ENCODE data around the gene MARF1.
A peak's percentile ranks its signal among the peaks of the same experiment; 100 is the strongest.
"Not testable (repeated sequence)": the region's sequence is repeated elsewhere in the genome, so short reads cannot be mapped to it uniquely, and the experiment has no call there.

Gene MARF1

DNA sequence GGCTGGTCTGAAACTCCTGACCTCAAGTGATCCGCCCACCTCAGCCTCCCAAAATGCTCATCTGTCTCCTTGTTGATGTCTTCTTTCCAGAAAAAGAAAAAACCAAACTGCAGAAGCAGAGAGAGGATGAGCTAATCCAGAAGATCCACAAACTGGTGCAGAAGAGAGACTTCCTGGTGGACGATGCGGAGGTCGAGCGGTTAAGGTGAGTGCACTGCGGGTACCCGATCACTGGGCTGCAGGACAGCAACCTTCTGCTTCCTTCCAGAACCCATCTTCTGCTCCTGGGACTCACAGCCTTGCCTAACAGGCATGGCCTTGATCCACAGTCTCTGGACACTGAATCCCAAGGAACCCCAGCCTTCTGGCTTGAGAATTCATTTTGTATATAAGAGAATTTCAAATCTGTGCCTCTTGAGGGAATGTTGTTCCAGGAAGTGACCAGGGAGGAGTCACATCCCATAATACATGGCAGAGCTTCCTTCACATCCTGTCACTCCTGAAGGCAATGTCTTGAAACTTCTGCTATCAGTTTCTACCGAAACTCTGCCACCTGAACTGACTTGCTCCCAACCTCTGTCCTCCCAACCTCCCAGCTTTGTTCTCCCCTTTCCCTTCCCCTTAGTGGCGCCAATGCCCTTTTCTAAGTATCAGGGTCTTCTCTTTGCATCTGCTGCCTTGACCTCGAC, 61.7 kb downstream of the MARF1 start:
- H3K4me3 ChIP-seq (ENCODE audit: low read depth, low read length) = no peak overlapping the region
- DNase-seq (ENCODE audit: low read depth) = no peak

DNA sequence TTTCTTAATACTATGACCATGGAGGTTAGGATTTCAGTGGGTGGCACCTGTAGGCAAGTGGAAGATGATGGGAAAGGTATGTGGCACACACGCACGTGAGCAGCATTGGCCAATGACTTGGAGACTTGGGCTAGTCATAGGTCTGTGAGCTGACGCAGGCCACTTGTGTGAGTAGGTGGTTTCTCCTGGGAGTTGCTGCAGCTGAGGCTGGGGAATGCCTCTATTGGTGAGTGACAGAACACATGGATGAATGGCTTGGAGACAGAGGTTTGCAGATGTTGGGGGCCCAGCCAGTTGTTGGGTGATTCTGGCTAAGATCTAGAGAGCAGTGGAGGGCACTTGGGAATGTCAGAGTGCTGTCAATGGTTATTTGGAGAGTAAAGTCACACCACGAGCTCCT, 64.1 kb downstream of the MARF1 start:
- no peak for DNase-seq (ENCODE audit: low read depth)
- no peak overlapping the region for H3K4me3 ChIP-seq (ENCODE audit: low read depth, low read length)

DNA sequence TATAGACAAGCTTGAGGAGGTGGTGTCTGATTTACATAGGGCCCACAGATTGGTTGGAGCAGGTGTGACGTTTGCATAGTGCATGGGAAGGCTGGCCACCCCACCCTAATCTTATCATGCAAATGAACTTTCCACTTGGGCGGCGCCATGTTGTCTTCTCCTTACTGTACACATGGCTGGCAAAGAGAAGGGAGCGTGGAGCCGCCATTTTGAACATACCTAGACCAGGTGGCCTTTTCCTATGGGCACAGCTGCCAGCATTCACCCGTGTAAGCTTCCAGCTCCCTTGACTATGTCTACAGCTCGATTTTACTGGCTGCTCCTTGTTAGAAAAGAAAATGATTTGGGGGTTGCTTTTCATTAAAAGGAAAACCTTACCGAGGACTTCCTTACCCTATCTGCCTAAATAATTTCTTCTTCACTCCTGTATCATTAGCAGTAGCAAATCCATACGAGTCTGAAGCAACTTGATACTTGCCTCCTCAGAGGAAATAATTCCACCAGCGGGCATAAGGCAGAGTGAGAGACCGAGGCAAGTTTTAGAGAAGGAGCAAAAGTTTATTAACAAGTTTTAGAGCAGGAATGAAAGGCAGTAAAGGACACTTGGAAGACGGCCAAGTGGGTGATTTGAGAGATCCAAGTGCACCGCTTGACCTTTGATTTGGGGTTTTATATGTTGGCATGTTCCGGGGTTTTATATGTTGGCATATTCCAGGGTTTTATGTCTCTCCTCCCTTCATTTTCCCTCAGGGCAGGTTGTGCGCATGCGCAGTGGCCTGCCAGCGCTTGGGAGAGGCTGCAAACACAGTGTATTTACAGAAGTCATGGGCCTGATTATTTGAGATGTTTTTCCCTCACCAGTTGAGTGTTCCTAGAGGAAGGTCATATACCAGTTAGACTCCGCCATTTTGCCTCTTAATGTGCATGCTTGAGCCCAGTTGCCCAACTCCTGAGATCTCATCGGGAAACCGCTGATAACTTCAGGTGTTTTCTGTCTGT, 65.7 kb downstream of the MARF1 start:
- H3K4me3 ChIP-seq (ENCODE audit: low read depth, low read length) = no peak overlapping the region
- no peak for DNase-seq (ENCODE audit: low read depth)

DNA sequence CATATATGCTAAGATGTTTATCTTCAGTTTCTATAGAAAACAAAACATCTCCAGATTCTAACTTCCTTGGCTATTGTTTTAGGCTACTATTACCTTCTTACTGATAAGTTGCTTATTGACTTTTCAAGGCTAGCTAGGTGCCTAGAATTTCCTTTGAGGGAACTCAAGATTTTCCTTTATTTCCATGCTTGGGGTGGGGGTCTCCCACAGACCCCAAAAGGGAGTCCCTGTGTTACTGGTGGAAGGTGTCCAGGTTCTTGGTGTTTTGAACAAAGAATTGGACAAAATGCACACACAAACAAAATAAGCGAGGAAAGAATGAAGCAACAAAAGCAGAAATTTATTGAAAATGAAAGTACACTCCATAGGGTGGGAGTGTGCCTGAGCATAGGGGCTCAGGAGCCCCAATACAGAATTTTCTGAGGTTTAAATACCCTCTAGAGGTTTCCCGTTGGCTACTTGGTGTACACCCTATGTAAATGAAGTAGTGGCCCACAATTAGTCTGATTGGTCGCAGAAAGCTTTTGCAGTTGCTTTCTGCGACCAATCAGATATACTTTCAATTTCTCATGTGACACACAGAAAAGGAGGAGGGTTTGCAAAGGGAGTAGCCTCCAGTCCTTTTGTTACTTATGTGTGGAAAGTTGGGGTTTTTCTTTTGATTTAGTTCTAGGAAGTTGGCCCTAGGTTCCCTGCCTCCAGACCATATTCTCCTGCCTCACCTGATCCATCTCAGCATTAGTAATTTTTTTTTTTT, 67.5 kb downstream of the MARF1 start:
- H3K4me3 ChIP-seq (ENCODE audit: low read depth, low read length) = no peak overlapping the region
- no peak for DNase-seq (ENCODE audit: low read depth)

DNA sequence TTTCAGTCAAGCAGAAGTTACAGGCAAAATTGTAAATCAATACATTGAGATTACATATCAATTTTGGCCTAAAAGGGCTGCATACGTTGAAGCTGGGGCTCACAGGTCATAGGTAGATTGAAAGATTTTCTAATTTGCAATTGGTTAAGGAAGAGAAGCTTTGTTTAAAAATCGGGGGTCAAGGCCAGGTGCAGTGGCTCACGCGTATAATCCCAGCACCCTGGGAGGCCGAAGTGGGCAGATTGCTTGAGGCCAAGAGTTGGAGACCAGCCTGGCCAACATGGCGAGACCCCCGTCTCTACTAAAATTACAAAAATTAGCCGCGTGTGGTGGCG, 68.4 kb downstream of the MARF1 start:
- no peak overlapping the region for H3K4me3 ChIP-seq (ENCODE audit: low read depth, low read length)

DNA sequence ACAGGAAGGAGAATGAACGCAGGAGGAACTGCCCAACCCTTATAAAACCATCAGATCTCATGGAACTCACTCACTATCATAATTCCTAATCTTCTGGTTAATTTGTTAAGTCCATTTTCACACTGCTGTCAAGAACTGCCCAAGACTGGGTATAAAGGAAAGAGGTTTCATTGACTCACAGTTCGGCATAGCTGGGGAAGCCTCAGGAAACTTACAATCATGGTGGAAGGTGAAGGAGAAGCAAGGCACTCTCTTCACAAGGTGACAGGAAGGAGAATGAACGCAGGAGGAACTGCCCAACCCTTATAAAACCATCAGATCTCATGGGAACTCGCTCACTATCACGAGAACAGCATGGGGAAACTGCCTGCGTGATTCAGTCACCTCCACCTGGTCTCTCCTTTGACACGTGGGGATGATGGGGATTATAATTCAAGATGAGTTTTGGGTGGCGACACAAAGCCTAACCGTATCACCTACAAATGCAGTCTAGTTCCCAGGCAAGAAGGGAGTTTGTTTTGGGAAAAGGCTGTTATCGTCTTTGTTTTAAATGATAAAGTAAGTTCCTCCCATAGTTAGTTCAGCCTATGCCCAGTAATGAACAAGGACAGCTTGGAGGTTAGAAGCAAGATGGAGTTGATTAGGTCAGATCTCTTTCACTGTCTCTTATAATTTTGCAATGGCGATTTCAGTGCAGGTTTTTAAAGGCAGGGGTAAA, 68.9 kb downstream of the MARF1 start:
- not testable (repeated sequence) for DNase-seq (ENCODE audit: low read depth); H3K4me3 ChIP-seq (ENCODE audit: low read depth, low read length)

More for the DNA sequence above, 68.4 kb downstream of the MARF1 start:
- no peak for DNase-seq (ENCODE audit: low read depth)

DNA sequence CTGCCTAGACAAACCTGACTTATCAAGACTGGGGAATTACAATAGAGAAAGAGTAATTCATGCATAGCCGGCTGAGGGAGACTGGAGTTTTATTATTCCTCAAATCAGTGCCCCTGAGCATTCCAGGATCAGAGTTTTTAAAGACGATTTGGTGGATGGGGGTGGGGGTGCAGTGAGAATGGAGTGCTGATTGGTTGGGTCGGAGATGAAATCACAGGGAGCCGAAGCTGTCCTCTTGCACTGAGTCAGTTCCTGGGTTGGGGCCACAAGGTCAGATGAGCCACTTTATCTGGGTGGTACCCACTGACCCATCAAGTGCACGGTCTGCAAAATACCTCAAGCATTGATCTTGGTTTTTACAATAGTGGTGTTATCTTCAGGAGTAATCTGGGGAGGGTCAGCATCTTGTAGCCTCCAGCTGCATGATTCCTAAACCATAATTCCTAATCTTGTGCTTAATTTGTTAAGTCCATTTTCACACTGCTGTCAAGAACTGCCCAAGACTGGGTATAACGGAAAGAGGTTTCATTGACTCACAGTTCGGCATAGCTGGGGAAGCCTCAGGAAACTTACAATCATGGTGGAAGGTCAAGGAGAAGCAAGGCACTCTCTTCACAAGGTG, 69.6 kb downstream of the MARF1 start:
- H3K4me3 ChIP-seq (ENCODE audit: low read depth, low read length) = no peak overlapping the region
- DNase-seq (ENCODE audit: low read depth) = no peak

DNA sequence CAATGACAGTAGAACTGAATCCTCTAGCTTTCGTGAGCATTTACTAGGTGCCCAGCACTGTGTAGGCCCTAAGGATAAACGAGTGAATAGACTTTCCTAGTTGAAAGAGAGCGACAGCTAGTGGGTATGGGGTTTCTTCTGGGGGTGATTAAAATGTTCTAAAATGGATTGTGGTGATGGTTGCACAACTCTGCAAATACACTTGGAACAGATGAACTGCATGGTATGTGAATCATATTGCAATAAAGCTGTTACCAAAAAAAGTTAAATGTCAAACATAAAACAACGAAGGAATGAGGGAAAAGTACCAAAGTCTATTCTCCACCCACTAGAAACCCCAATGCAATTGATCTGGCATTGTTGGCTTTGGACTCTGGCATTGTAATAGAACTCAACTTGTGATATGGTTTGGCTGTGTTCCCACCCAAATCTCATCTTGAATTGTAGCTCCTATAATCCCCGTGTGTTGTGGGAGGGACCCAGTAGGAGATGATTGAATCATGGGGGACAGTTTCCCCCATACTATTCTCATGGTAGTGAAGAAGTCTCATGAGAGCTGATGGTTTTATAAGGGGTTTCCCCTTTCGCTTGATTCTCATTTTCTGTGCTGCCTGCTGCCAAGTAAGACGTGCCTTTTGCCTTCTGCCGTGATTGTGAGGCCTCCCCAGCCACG, 70.5 kb downstream of the MARF1 start:
- no peak overlapping the region for H3K4me3 ChIP-seq (ENCODE audit: low read depth, low read length)
- DNase-seq (ENCODE audit: low read depth) = peak; percentile 86

DNA sequence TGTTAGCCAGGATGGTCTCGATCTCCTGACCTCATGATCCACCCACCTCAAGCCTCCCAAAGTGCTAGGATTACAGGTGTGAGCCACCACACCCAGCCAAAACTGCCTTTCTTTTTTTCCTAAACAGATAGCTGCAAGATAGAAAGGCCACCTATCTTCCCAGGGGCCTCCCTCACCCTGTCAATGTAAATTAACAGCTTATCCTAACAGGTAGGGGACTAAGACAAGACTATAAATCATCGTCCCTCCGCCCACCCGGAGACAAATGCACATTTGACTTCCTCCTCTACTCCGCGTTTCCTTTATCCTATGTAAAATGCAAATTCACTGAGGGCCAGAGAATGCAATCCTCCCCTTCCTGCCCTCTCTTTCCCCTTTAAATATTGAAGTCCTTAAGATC, 71.4 kb downstream of the MARF1 start:
- H3K4me3 ChIP-seq (ENCODE audit: low read depth, low read length) = no peak overlapping the region

DNA sequence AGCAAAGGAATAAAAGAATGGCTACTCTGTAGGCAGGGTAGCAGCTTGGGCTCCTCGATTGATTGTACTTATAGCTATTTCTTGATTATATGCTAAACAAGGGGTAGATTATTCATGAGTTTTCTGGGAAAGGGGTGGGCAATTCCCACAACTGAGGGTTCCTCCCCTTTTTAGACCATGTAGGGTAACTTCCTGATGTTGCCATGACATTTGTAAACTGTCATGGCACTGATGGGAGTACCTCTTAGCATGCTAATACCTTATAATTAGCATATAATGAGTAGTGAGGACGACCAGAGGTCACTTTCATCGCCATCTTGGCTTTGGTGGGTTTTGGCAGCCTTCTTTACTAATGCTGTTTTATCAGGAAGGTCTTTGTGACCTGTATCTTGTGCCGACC, 72.3 kb downstream of the MARF1 start:
- not testable (repeated sequence) for H3K4me3 ChIP-seq (ENCODE audit: low read depth, low read length); DNase-seq (ENCODE audit: low read depth)

More for the DNA sequence above, 71.4 kb downstream of the MARF1 start:
- no peak for DNase-seq (ENCODE audit: low read depth)

DNA sequence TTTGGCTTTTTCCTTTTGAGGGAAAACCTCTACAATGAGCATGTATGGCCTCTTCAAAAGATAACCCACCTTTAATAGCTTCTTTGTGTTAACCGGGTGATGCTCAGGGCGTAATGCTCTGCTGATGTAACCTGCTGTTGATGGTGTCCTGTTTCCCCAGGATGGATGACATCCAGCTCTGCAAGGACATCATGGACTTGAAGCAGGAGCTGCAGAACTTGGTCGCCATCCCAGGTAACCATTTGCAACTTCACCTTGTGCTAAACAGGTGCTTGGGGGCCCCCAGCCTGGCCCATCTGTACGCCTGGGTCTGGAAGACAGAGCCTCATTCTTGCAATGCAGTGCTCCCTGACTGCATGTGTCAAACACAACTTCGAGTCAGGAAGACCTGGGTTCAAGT, 75.1 kb downstream of the MARF1 start:
- no peak overlapping the region for H3K4me3 ChIP-seq (ENCODE audit: low read depth, low read length)
- no peak for DNase-seq (ENCODE audit: low read depth)

DNA sequence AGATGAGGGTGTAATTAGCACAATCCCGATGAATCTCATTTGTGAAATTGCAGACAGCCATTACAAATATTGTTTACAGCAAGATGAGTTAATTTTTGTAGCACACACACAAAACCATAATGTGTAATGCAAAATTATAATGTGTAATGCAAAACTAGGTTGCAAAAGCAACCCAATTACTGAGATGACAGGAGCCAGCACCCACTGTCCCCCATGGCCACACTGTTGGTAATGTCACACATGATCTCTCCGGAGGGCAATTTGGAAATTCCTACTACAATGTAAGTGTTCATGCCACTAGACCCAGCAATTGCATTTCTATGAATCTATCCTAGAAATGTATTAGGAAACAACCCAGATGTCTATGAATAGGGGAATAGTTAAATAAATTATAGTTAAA, 76.9 kb downstream of the MARF1 start:
- no peak for DNase-seq (ENCODE audit: low read depth)
- no peak overlapping the region for H3K4me3 ChIP-seq (ENCODE audit: low read depth, low read length)

DNA sequence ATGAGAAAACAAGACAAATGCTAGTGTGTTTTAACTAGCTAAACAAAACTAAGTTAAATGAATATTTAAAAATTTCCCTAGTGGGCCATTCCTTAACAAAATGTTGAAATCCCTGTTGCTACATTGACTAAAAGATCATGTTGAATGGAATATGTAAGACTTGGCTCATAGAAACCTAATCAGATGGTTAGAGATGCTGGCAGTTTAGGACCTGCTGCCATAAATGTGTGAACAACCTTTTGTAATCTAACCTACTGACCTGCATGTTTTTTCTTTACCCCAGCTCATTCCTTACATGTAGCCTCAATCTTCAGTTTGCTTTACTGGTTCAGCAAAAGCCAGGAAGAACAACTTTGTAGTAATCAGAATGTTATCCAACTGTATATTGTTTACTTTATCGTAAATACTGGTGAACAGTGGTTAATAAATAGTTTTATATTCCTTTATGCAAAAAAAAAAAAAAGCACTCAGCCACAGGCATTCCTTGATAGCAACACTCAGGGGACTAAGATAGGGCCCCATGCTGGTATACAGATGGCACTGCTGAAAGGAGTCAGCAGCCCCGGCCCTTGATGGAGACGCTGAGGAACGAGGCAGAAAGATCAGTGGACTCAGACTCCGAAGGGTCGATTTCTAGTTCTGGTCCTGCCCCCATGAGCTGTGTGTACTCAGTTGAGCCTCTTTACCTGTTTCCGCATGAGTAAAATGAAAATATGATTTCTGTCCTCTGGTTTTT, 78.2 kb downstream of the MARF1 start:
- H3K4me3 ChIP-seq (ENCODE audit: low read depth, low read length) = no peak overlapping the region
- DNase-seq (ENCODE audit: low read depth) = no peak

DNA sequence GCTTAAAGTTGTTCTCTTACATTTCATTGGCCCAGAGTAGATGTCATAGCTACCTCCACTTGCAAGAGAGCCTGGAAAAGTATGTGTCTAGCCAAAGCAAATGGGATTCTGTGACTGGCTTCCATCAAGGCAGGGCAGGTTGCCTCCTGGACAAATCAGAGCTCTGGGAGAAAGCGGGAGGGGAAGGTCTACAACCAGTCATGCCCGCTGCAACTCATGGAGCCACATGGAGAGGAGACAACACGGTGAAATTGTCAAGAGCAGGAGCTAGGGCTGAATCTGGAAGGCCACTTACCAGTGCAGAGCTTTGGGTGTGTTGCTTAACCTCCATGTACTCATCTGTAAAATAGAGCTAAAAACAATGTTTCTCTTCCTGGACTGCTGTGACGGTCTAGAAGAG, 83.8 kb downstream of the MARF1 start:
- no peak overlapping the region for H3K4me3 ChIP-seq (ENCODE audit: low read depth, low read length)
- no peak for DNase-seq (ENCODE audit: low read depth)

DNA sequence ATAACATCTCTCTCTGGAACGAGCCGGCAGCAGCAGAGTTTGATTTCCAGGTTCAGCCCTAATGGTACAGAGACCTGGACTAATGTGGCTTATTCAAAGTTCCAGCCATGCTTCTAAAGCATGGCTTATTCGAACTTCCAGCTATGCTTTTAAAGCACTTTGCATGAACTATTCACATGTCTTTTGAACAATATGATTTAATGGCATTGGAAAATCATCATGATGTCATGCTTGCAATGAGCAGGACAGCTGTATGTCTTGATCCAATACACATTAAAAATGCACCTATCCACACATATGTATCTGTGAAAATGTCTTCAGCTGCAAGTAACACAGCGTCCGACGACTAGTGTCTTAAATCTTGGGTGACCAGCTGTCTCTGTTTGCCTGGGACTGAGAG, 85.7 kb downstream of the MARF1 start:
- no peak for DNase-seq (ENCODE audit: low read depth)
- no peak overlapping the region for H3K4me3 ChIP-seq (ENCODE audit: low read depth, low read length)

DNA sequence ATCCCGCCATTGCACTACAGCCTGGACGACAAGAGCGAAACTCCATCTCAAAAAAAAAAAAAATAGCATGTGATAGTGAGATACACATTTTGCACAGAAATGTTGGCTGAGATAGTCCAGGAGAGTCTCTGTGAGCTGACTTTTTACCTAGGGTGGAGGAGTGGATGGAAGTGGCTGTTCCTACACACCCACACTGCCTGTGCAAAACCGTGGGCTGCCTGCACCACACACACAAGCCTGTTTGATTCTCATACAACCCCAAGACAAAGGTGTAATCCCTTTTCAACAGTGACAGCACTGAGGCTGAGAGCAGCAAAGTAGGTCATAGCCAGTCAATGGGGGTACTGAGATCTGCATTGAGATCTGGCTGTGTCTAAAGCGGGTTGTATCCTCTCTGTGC, 86.8 kb downstream of the MARF1 start:
- no peak overlapping the region for H3K4me3 ChIP-seq (ENCODE audit: low read depth, low read length)
- no peak for DNase-seq (ENCODE audit: low read depth)

DNA sequence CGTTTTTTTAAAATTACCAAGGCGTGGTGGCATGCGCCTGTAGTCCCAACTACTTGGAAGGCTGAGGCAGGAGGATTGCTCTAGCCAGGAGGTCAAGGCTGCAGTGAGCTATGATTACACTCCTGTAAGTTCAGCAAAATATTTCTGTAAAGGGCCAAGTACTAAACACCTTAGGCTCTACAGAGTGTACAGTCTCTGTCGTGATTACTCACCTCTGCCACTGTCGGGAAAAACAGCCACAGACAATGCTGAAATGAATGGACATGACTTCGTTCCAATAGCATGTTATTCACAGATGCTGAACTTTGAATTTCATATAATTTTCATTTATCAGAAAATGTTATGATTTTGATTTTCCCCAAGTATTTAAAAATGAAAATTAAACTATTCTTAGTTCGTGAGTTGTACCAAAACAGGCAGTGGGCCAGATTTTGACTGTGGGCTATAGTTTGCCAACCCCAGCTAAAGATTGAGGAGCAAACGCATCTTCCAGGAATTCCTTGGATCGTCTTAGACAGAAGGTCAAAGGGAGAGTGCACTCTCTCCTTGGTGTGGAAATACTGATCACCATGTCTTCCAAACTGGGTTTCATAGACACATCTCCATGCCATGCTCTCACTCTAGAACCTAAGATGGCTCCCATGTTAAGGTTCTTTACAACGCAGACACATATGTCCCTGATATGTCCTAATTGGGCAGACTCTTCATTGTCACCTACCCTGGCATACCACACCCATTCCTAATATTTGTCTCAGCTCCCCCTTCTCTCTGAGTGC, 89.5 kb downstream of the MARF1 start:
- H3K4me3 ChIP-seq (ENCODE audit: low read depth, low read length) = no peak overlapping the region
- DNase-seq (ENCODE audit: low read depth) = no peak

Measured in skeletal muscle cell (primary cell).